Uterus (tissue), 4 donors: Measurements from ENCODE around the gene DAB2IP. TPM values are rescaled to one million over a fixed set of nuclear protein-coding genes. Genes with fewer than 3 reads are reported as not detected.

ENCODE experiments used
- DNase-seq, 2 donors: peaks; one replicate each; pipeline ENCODE4 v3.0.0-alpha.2; 2019 to 2020
- H3K27ac ChIP-seq, 2 donors: fragments of 200-600 bp; sonication (generic); 1 replicate in 1 of 2; 2 replicates in 1 of 2; pipeline ENCODE4 v1.5.1; 2016 to 2018
- H3K27me3 ChIP-seq, 2 donors: fragments of 200-600 bp; sonication (generic); one replicate each; pipeline ENCODE4 v1.5.1; 2018 to 2019; ENCODE audit warnings: control low read depth in 1 of 2
- H3K36me3 ChIP-seq, 2 donors: fragments of 200-600 bp; sonication (generic); one replicate each; pipeline ENCODE4 v1.5.1; 2019; ENCODE audit warnings: control low read depth in 1 of 2
- H3K4me1 ChIP-seq, 2 donors: fragments of 200-600 bp; sonication (generic); one replicate each; pipeline ENCODE4 v1.5.1; 2018 to 2019; ENCODE audit warnings: control low read depth in 1 of 2
- H3K4me3 ChIP-seq, 2 donors: fragments of 200-600 bp; sonication (generic); 1 replicate in 1 of 2; 2 replicates in 1 of 2; pipeline ENCODE4 v1.5.1; 2018 to 2019; ENCODE audit warnings: mild to moderate bottlenecking in 1 of 2
- H3K9me3 ChIP-seq, 2 donors: fragments of 200-600 bp; sonication (generic); one replicate each; pipeline ENCODE4 v1.5.1; 2019; ENCODE audit warnings: control low read depth in 1 of 2
- CTCF ChIP-seq, 4 experiments: fragments of 200-600 bp in 2 of 4; fragments of 450-650 bp in 2 of 4; sonication (generic) in 2 of 4; IDR thresholded peaks; one replicate each; pipeline ENCODE4 v1.5.1; 2016 to 2019; ENCODE audit warnings: antibody characterized with exemption in 4 of 4, mild to moderate bottlenecking in 2 of 4, moderate library complexity in 1 of 4
- POLR2A ChIP-seq, 2 donors: fragments of 450-650 bp; IDR thresholded peaks; one replicate each; pipeline ENCODE4 v1.6.1; 2016; ENCODE audit warnings: antibody characterized with exemption in 2 of 2, mild to moderate bottlenecking in 1 of 2, moderate library complexity in 1 of 2
- intact Hi-C: fragments of 100-400 bp; cut with DNase I; formaldehyde crosslinking; loops from one replicate; pipeline ENCODE4 v1.15.1; 2023; ENCODE audit warnings: low total_unique reads
- total RNA-seq, 4 donors: library from RNA; depleted of rRNA in 3 of 4; stranded (reverse); fragments of >200 nt in 3 of 4; gene quantifications; one replicate each; pipeline versions ENCODE4 v1.1.0 to v1.2.4, GENCODE V29; 2014 to 2023
- donor health status: DM: yes; HTN: yes; CAD: no.

The DAB2IP gene
- total RNA-seq, 4 donors from 2014 or later, result 22.0 to 139 (median 31.6) TPM

GRCh38 chr9:121699571-121700164, 48.2 kb downstream of the DAB2IP start:
- peak overlapping the region; percentile 55 to 68 for H3K27ac ChIP-seq
- TF ChIP-seq CTCF (IDR thresholded peaks at IDR 0.05), result no peak
- no peak for TF ChIP-seq POLR2A (IDR thresholded peaks at IDR 0.05)
- DNase-seq, result no peak
- H3K4me3 ChIP-seq, result peak overlapping the region; percentile 57
- intact Hi-C loops, result no loop called here
- peaks cover 0 to 19% of the 10 kb centered on the region in 2 donors for H3K4me1 ChIP-seq
- no peaks in the 10 kb centered on the region for H3K9me3 ChIP-seq
- H3K36me3 ChIP-seq, result no peaks in the 10 kb centered on the region
- H3K27me3 ChIP-seq, result no peaks in the 10 kb centered on the region

- Histone ChIP-seq H3K4me1 (peaks cover 0 to 19% of the 10 kb centered on the region in 2 donors), H3K4me3 (peak overlapping the region; percentile 57), H3K9me3 (no peaks in the 10 kb centered on the region), H3K27ac (peak overlapping the region; percentile 55 to 68), H3K27me3 (no peaks in the 10 kb centered on the region), H3K36me3 (no peaks in the 10 kb centered on the region)
- DNase-seq, result peak; percentile 49 to 68
- intact Hi-C loops, result no loop called here
- TF ChIP-seq POLR2A (IDR thresholded peaks at IDR 0.05) (no peak), CTCF (IDR thresholded peaks at IDR 0.05) (peak; percentile 42 to 63 (median 54))
Observed at GRCh38 chr9:121700165-121700831, 48.9 kb downstream of the DAB2IP start.

GRCh38 chr9:121700832-121701419, 49.5 kb downstream of the DAB2IP start:
- peaks cover 0 to 19% of the 10 kb centered on the region in 2 donors for H3K4me1 ChIP-seq
- DNase-seq, result no peak
- peak overlapping the region; percentile 57 for H3K4me3 ChIP-seq
- TF ChIP-seq POLR2A (IDR thresholded peaks at IDR 0.05), result no peak
- intact Hi-C loops, result no loop called here
- no peaks in the 10 kb centered on the region for H3K27me3 ChIP-seq
- H3K36me3 ChIP-seq, result no peaks in the 10 kb centered on the region
- H3K9me3 ChIP-seq, result no peaks in the 10 kb centered on the region
- H3K27ac ChIP-seq, result peak overlapping the region; percentile 55 to 68

GRCh38 chr9:121701736-121702261, 50.4 kb downstream of the DAB2IP start:
- TF ChIP-seq POLR2A (IDR thresholded peaks at IDR 0.05) (no peak), CTCF (IDR thresholded peaks at IDR 0.05) (no peak)
- Histone ChIP-seq H3K27me3 (no peaks in the 10 kb centered on the region), H3K4me1 (peaks cover 0 to 19% of the 10 kb centered on the region in 2 donors), H3K36me3 (no peaks in the 10 kb centered on the region), H3K9me3 (no peaks in the 10 kb centered on the region), H3K27ac (peak overlapping the region; percentile 27 to 68), H3K4me3 (no peak overlapping the region)
- intact Hi-C loops, result no loop called here
- no peak for DNase-seq

GRCh38 chr9:121703014-121703734, 51.7 kb downstream of the DAB2IP start:
- H3K9me3 ChIP-seq, result no peaks in the 10 kb centered on the region
- H3K27ac ChIP-seq, result no peak overlapping the region
- no peak for DNase-seq
- H3K27me3 ChIP-seq, result no peaks in the 10 kb centered on the region
- peaks cover 0 to 19% of the 10 kb centered on the region in 2 donors for H3K4me1 ChIP-seq
- intact Hi-C loops, result no loop called here
- TF ChIP-seq POLR2A (IDR thresholded peaks at IDR 0.05), result no peak
- no peak for TF ChIP-seq CTCF (IDR thresholded peaks at IDR 0.05)
- no peaks in the 10 kb centered on the region for H3K36me3 ChIP-seq
- H3K4me3 ChIP-seq, result no peak overlapping the region
